ENCODE measurements around the gene KCND2.

GRCh38 chr7:120740348-120740747 is 467.4 kb downstream of the KCND2 start:
- TF ChIP-seq REST (IDR thresholded peaks at IDR 0.05; ENCODE audit: insufficient read depth in 1 of 2, low read depth in 2 of 2, low read length in 2 of 2) (no peak), POLR2AphosphoS5 (IDR thresholded peaks at IDR 0.05; ENCODE audit: low read depth, low read length) (no peak)

Measured in PFSK-1 (cell line).